ENCODE data around the gene GRAMD4. TPM values are rescaled to one million over a fixed set of nuclear protein-coding genes. Genes with fewer than 3 reads are reported as not detected.

The GRAMD4 gene, protein sequence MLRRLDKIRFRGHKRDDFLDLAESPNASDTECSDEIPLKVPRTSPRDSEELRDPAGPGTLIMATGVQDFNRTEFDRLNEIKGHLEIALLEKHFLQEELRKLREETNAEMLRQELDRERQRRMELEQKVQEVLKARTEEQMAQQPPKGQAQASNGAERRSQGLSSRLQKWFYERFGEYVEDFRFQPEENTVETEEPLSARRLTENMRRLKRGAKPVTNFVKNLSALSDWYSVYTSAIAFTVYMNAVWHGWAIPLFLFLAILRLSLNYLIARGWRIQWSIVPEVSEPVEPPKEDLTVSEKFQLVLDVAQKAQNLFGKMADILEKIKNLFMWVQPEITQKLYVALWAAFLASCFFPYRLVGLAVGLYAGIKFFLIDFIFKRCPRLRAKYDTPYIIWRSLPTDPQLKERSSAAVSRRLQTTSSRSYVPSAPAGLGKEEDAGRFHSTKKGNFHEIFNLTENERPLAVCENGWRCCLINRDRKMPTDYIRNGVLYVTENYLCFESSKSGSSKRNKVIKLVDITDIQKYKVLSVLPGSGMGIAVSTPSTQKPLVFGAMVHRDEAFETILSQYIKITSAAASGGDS
- 8.7 and 18.1 TPM in 2 replicates for total RNA-seq

DNA sequence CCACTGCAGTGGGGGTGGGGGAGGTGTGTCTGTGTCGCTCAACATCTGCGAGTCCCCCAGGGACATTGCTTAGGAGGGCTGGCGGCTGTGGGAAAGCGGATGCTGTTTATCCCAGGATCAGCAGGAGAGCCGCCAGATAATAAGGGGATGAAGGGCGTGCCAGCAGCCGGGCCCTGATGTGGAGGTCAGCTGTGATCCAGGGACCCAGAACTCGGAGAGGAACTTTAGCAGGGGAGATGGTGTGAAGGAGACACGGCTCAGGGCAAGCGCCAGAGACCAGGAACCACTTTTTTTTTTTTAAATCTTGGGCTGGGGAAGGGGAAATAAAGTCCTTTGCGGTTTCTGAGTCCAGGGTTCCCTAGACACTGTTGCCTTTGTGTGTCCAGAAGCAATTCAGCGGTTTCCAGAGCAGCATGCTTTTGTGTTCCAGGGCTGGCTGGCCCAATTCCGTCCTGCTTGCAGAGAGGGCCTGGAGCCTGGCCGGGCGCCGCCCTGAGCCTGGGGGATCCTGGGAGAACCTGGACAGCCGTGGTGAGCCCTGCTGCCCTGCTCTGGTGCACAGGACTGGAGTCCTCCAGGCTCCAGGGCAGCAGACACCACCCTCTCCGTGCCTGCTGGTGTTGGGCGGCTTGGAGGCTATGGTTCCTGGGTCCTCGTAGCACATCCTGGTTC is at the start of gene GRAMD4:
GRAMD4 (plus strand) TSS at position 557 of the 672 bp plus-strand sequence. CDS start 6,414 bp downstream, outside the sequence.
- no peak for DNase-seq (ENCODE audit: low read depth)
- H3K4me3 ChIP-seq (ENCODE audit: low read depth, low read length), result no peak within 1 kb of the TSS
- TF ChIP-seq, protein P1, sequence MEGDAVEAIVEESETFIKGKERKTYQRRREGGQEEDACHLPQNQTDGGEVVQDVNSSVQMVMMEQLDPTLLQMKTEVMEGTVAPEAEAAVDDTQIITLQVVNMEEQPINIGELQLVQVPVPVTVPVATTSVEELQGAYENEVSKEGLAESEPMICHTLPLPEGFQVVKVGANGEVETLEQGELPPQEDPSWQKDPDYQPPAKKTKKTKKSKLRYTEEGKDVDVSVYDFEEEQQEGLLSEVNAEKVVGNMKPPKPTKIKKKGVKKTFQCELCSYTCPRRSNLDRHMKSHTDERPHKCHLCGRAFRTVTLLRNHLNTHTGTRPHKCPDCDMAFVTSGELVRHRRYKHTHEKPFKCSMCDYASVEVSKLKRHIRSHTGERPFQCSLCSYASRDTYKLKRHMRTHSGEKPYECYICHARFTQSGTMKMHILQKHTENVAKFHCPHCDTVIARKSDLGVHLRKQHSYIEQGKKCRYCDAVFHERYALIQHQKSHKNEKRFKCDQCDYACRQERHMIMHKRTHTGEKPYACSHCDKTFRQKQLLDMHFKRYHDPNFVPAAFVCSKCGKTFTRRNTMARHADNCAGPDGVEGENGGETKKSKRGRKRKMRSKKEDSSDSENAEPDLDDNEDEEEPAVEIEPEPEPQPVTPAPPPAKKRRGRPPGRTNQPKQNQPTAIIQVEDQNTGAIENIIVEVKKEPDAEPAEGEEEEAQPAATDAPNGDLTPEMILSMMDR (IDR thresholded peaks at IDR 0.05; ENCODE audit: insufficient read depth, low read depth, low read length), result no peak

GRCh38 chr22:46571642-46572250 is 48.4 kb upstream of the GRAMD4 start:
- H3K4me3 ChIP-seq (ENCODE audit: low read depth, low read length), result no peak overlapping the region
- DNase-seq (ENCODE audit: low read depth), result no peak
- TF ChIP-seq, protein P1 (IDR thresholded peaks at IDR 0.05; ENCODE audit: insufficient read depth, low read depth, low read length), result no peak

DNA sequence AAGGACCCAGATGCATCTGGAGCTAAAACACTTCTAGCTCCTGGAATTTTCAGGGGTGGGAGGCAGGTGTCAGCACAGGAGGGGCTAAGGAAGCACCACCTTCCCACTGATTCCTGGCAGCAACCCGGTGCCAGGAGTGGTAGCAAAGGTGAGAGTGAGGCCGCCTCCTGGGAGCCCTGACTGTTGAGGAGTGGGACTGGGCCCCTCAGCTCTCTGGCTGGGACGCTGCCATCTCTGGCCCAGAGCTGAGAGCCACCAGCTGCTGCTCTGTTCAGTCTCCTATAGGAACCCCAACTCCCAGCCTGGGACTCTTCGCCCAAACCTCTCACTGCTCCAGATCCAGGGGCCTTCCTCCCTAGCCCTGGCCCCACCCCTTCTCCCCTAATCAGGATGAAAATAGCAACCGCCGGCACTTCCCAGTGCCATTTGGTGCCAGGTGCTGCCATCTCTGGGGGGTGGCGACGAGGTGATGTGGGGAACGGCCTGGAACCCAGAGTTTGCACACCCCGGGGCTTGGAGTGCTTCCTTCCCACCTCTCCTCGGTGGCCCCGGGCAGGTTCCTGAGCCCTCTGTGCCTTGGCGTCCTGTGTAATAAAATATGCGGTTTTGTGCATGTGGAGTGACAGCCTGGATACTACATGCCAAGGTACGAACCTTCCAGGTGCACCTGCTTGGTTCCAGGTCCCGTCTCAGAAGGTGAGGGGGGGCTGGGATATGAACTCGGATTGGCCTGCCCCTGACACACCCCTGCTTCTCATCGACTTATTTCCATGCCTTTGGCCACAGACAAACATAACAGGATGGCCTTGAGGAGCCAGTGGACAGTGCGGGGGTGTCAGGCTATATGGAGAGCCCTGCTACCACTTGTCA is 47.0 kb upstream of the GRAMD4 start:
- TF ChIP-seq, protein P1 (IDR thresholded peaks at IDR 0.05; ENCODE audit: insufficient read depth, low read depth, low read length), result no peak
- DNase-seq (ENCODE audit: low read depth), result no peak
- H3K4me3 ChIP-seq (ENCODE audit: low read depth, low read length), result no peak overlapping the region

GRCh38 chr22:46573781-46574437 is 46.3 kb upstream of the GRAMD4 start:
- TF ChIP-seq, protein P1 (IDR thresholded peaks at IDR 0.05; ENCODE audit: insufficient read depth, low read depth, low read length), result no peak
- DNase-seq (ENCODE audit: low read depth), result no peak
- H3K4me3 ChIP-seq (ENCODE audit: low read depth, low read length), result no peak overlapping the region

DNA sequence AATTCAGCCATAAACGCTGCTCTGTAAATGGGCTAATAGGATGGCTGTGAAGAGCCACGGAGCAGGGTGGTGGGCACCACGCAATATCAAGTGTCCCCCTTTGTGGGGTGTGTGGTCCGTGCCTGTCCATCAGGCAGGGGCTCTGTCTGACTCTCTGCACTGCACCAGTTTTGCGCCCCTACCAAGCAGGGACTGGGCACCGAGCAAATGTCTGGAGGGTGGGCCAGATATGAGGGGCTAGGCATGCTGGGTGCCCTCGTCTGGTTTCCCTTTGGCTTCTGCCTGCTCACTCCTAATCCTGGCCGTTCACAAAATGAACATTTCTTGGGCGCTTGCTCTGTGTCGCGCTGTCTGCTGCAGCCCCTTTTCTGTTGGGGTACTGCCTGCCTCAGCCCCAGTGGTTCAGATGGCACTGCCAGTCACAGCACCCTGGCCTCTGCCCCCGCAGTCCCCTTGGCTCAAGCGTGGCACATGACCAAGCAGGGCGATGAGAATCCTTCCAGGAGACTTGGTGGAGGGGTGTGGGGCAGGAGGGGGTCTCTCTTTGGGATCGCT is 45.7 kb upstream of the GRAMD4 start:
- TF ChIP-seq, protein P1 (IDR thresholded peaks at IDR 0.05; ENCODE audit: insufficient read depth, low read depth, low read length), result no peak
- no peak for DNase-seq (ENCODE audit: low read depth)
- H3K4me3 ChIP-seq (ENCODE audit: low read depth, low read length), result no peak overlapping the region

Data from fibroblast of villous mesenchyme (primary cell).